Lung (tissue), 12 donors: ENCODE measurements around the gene HMGA1. TPM values are rescaled to one million over a fixed set of nuclear protein-coding genes. Genes with fewer than 3 reads are reported as not detected.

Experiments
- ATAC-seq: fragments of 200-7000 bp; cut with Tn5 transposase; one replicate; pipeline ENCODE4 v1.9.1; 2020; ENCODE audit warnings: moderate number of reproducible peaks; ENCODE audit not compliant: insufficient read depth, low FRiP score
- DNase-seq, 3 donors: peaks; one replicate each; pipeline ENCODE4 v3.0.0-alpha.2; 2013 to 2017
- H3K27ac ChIP-seq, 2 donors: one replicate each; pipeline ENCODE4 v1.5.1; 2013; ENCODE audit warnings: mild to moderate bottlenecking in 2 of 2, moderate library complexity in 2 of 2, control low read depth in 1 of 2, inconsistent platforms in 1 of 2, low read depth in 1 of 2, low read length in 1 of 2
- H3K27me3 ChIP-seq, 3 donors: one replicate each; pipeline ENCODE4 v1.5.1; 2013; ENCODE audit warnings: low read length in 2 of 3; ENCODE audit not compliant: control insufficient read depth in 3 of 3, insufficient read depth in 3 of 3
- H3K36me3 ChIP-seq, 4 donors: one replicate each; pipeline ENCODE4 v1.5.1; 2013; ENCODE audit warnings: low read length in 4 of 4, mild to moderate bottlenecking in 1 of 4, moderate library complexity in 1 of 4; ENCODE audit not compliant: control insufficient read depth in 4 of 4, insufficient read depth in 4 of 4
- H3K4me1 ChIP-seq, 5 donors: one replicate each; pipeline ENCODE4 v1.5.1; 2013; ENCODE audit warnings: low read length in 5 of 5, mild to moderate bottlenecking in 2 of 5, moderate library complexity in 1 of 5; ENCODE audit not compliant: control insufficient read depth in 5 of 5, insufficient read depth in 5 of 5
- H3K4me3 ChIP-seq: one replicate; pipeline ENCODE4 v1.5.1; 2013; ENCODE audit warnings: mild to moderate bottlenecking, control low read depth, moderate library complexity
- H3K9ac ChIP-seq, 2 donors: one replicate each; pipeline ENCODE4 v1.5.1; 2013; ENCODE audit warnings: low read length in 2 of 2, control low read depth in 1 of 2; ENCODE audit not compliant: insufficient read depth in 1 of 2
- H3K9me3 ChIP-seq, 4 donors: one replicate each; pipeline ENCODE4 v1.5.1; 2013; ENCODE audit warnings: low read length in 3 of 4, mild to moderate bottlenecking in 1 of 4, moderate library complexity in 1 of 4; ENCODE audit not compliant: control insufficient read depth in 4 of 4, insufficient read depth in 3 of 4
- WGBS, 2 donors: extraction: QIAGEN DNeasy Blood & Tissue Kit; methylation state at CpG; one replicate each; pipeline ENCODE4 v1.1.7; 2013; 5-methylcytosine and 5-hydroxymethylcytosine counted together
- polyA plus RNA-seq, 2 donors: library from polyadenylated mRNA; stranded (reverse); fragments of 200-250 nt; gene quantifications; one replicate each; pipeline ENCODE4 v1.2.1, GENCODE V29; 2013
- total RNA-seq, 2 donors: library from RNA; depleted of rRNA in 1 of 2; stranded (reverse); fragments of >200 nt in 1 of 2; gene quantifications; one replicate each; pipeline ENCODE4 v1.2.1, GENCODE V29; 2014 to 2021
- TF ChIP-seq, protein P1 (sequence below): IDR thresholded peaks from 2 replicates; pipeline ENCODE4 v1.5.1; 2012; ENCODE audit warnings: mild to moderate bottlenecking; ENCODE audit errors: control extremely low read depth, extremely low read depth
- donor health status: control.
- donor health status: control.
- donor health status: Bipolar disorder and iron deficiency.
- donor health status: healthy.
- donor health status: DM: yes; HTN: yes; CAD: no.

The HMGA1 gene
- total and polyA plus RNA-seq, 4 donors, result 47.9 to 102 (median 96.9) TPM

DNA sequence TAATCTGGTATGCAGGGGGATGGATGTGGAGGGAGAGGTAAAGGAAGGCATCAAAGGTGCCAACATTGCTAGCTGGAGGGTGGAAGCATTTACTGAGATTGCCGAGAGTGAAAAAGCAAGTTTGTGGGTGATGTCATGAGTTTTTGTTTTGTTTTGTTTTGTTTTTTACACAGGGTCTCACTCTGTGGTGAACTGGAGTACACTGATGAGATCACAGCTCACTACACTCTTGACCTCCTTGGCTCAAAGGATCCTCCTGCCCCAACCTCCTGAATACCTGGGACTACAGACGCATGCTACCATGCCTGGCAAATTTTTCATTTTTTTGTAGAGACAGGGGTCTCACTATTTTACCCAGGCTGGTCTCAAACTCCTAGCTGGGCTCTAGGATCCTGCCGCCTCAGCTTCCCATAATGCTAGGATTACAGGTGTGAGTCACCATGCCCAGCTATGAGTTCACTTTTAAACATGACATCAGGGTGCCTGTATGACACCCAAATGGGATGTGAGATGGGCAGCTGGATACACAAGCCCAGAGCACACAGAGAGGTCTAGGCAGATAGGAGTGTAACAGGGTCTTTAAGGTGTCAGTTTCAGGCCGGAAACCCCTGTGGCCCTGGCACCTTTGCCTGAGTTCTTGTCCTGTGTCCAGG is 35.1 kb upstream of the HMGA1 start:
- H3K9ac ChIP-seq, result no peak overlapping the region
- H3K4me3 ChIP-seq, result no peak overlapping the region
- no peaks in the 10 kb centered on the region for H3K27me3 ChIP-seq
- H3K4me1 ChIP-seq, result peaks cover 0 to 2% (median 0%) of the 10 kb centered on the region in 5 donors
- TF ChIP-seq, protein P1, sequence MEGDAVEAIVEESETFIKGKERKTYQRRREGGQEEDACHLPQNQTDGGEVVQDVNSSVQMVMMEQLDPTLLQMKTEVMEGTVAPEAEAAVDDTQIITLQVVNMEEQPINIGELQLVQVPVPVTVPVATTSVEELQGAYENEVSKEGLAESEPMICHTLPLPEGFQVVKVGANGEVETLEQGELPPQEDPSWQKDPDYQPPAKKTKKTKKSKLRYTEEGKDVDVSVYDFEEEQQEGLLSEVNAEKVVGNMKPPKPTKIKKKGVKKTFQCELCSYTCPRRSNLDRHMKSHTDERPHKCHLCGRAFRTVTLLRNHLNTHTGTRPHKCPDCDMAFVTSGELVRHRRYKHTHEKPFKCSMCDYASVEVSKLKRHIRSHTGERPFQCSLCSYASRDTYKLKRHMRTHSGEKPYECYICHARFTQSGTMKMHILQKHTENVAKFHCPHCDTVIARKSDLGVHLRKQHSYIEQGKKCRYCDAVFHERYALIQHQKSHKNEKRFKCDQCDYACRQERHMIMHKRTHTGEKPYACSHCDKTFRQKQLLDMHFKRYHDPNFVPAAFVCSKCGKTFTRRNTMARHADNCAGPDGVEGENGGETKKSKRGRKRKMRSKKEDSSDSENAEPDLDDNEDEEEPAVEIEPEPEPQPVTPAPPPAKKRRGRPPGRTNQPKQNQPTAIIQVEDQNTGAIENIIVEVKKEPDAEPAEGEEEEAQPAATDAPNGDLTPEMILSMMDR, result no peak
- DNase-seq (no peak), ATAC-seq (no peak)
- H3K27ac ChIP-seq, result no peak overlapping the region
- H3K36me3 ChIP-seq, result no peaks in the 10 kb centered on the region
- no peaks in the 10 kb centered on the region for H3K9me3 ChIP-seq
- 94 to 95% methylated on average over 4 of the region's 4 CpGs for WGBS, 2 donors

DNA sequence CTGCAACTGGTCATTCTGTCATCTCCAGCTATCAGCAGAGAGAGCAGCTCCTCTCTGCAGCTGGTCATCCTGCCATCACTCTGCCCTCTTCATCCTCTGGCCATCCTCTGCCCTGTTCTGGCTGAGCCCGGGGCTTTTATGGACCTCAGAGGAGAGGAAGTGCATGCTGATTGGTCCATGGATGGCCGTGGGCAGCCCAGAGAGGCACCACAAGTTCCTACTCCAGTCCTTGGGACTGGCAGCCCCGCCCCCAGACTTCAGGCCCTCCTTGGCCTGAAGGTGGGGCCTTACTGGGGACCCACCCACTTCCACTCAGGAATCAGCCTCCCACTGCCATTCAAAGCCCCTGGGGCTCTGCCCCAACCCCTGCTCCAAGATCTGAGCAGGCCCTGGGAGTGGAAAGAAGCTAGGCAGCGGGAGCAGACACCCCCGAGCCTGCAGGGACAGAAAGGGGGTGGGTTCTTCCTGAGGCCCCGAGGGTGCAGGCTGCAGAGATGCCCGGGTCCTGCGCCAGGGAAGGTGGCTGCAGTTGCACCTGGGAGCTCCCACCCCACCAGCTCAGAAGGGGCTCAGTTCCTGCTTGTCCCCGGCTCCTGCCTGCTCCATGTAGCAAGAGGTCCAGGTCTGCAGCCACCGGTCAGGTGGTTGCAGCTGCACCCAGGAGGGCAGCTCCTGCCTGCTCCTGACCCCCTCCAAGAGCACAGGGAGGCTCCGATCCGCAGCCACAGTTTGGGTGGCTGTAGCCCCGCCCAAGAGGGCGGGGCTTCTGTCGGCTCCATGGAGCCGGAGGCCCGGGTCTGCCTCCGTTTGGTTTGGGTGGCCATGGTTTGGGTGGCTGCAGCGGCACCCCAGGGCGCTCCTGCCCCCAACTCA is 34.1 kb upstream of the HMGA1 start:
- H3K4me1 ChIP-seq, result no peaks in the 10 kb centered on the region
- WGBS, 2 donors, result 84 to 85% methylated on average over 16 to 20 of the region's 20 CpGs
- H3K36me3 ChIP-seq, result no peaks in the 10 kb centered on the region
- TF ChIP-seq, protein P1, result no peak
- no peaks in the 10 kb centered on the region for H3K27me3 ChIP-seq
- H3K27ac ChIP-seq, result no peak overlapping the region
- no peak overlapping the region for H3K9ac ChIP-seq
- H3K9me3 ChIP-seq, result no peaks in the 10 kb centered on the region
- ATAC-seq, result no peak
- DNase-seq, result no peak
- no peak overlapping the region for H3K4me3 ChIP-seq

DNA sequence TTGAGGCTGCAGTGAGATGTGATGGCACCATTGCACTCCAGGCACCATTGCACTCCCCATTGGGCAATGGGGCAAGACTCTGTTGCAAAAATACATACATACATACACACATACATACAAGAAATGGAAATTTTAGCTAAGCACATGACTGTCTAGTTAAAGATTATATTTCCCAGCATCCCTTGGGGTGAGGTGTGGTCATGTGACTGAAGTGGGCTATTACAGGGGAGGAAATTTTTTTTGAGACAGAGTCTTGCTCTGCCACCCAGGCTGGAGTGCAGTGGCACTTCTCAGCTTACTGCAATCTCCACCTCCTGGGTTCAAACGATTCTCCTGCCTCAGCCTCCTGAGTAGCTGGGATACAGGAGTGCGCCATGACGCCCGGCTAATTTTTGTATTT is 32.0 kb upstream of the HMGA1 start:
- H3K36me3 ChIP-seq, result no peaks in the 10 kb centered on the region
- no peaks in the 10 kb centered on the region for H3K27me3 ChIP-seq
- H3K9me3 ChIP-seq, result no peaks in the 10 kb centered on the region
- H3K4me1 ChIP-seq, result no peaks in the 10 kb centered on the region
- TF ChIP-seq, protein P1, result no peak
- no peak overlapping the region for H3K4me3 ChIP-seq
- H3K9ac ChIP-seq, result no peak overlapping the region
- ATAC-seq, result no peak
- WGBS, 2 donors, result 80 to 93% methylated on average over 4 of the region's 4 CpGs
- no peak overlapping the region for H3K27ac ChIP-seq
- no peak for DNase-seq
